A549 (cell line): ENCODE data around the gene SLC35A2.

Source experiments
- CTCF ChIP-seq: fragments of >200 bp; sonication (Bioruptor Twin); formaldehyde crosslinking; IDR thresholded peaks from 3 replicates; pipeline ENCODE4 v1.5.1; 2016
- EP300 ChIP-seq, 2 experiments: fragments of >200 bp; sonication (Bioruptor Twin); formaldehyde crosslinking; IDR thresholded peaks; 2 replicates in 1 of 2; 3 replicates in 1 of 2; pipeline ENCODE4 v1.6.1; 2016 to 2017
- HDAC2 ChIP-seq: fragments of 200-600 bp; sonication (generic); IDR thresholded peaks from 2 replicates; pipeline ENCODE4 v1.6.1; 2016
- MAZ ChIP-seq: fragments of 150-350 bp; IDR thresholded peaks from 2 replicates; pipeline ENCODE4 v1.6.1; 2014; ENCODE audit warnings: antibody characterized with exemption, low read depth, low read length, borderline replicate concordance
- NPAS2 ChIP-seq: fragments of 250-450 bp; sonication (Bioruptor Pico); IDR thresholded peaks from 2 replicates; pipeline ENCODE4 v1.8.0; 2022; ENCODE audit warnings: mild to moderate bottlenecking, moderate library complexity, borderline replicate concordance
- POLR2A ChIP-seq: IDR thresholded peaks from 2 replicates; pipeline ENCODE4 v1.6.1; 2012; ENCODE audit warnings: mild to moderate bottlenecking, low read length
- RCOR1 ChIP-seq: fragments of 150-350 bp; IDR thresholded peaks from 2 replicates; pipeline ENCODE4 v1.6.1; 2014; ENCODE audit warnings: antibody characterized with exemption, low read length, low read depth
- TFCP2L1 ChIP-seq: fragments of 250-450 bp; sonication (Bioruptor Pico); IDR thresholded peaks from 2 replicates; pipeline ENCODE4 v1.5.0; 2021; ENCODE audit warnings: mild to moderate bottlenecking

- TF ChIP-seq EP300 (IDR thresholded peaks at IDR 0.05) (no peak), CTCF (no peak), POLR2A (no peak), NPAS2 (CRISPR knock-in tag) (no peak), HDAC2 (no peak), MAZ (no peak), TFCP2L1 (CRISPR knock-in tag) (no peak), RCOR1 (no peak)
Measured at GRCh38 chrX:48937054-48937907, 25.8 kb upstream of the SLC35A2 start.
